ENCODE measurements around the gene MDH2.
"Not testable (repeated sequence)": the region's sequence is repeated elsewhere in the genome, so short reads cannot be mapped to it uniquely, and the experiment has no call there.

Gene MDH2

DNA sequence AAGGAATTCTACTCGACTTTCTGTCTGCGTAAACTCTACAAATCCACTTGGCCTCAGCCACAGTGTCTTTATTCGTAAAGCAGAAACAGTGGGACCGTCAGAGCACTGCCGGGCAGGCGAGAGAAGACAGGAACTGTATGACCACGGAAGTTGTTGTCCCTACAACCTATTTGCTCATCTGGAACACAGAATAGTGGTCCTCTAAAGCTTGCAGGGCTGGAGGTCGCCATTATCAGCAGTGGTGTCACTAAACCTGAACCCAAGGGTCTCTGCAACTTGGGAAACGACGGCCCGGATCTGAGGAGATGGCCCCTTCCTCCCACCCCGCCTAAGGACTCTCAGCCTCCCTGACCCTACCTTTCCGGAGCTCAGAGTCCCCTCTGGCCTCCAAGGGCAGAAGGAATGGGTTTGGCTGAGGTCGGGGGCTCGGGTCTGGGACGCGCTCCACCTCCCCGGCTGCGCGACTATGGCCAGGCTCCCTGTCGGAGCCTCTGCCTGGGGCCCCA is 548 bp upstream of the MDH2 start:
- no peak for DNase-seq (ENCODE audit: low read depth in 2 of 2)

- DNase-seq (ENCODE audit: low read depth in 2 of 2), result no peak
These were observed 722 bp downstream of the MDH2 start for GRCh38 chr7:76048668-76048988.

DNA sequence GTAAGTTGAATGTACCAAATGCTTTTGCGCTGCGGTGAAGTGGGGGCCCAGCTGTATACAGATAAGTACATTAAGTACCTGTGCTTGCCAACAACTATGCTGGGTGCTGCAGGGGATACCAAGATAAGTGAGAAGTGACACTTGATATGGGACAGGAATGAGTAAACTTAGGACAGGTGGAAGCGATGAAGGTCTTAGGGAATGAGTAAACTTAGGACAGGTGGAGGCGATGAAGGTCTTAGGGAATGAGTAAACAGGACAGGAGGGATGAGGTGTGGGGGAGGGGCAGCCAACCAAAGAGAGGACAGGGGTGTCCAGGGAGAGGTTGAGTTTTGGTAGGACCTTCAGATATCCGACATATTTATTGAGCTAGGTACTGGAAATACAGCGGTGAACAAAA is 1.4 kb downstream of the MDH2 start:
- no peak for DNase-seq (ENCODE audit: low read depth in 2 of 2)

DNA sequence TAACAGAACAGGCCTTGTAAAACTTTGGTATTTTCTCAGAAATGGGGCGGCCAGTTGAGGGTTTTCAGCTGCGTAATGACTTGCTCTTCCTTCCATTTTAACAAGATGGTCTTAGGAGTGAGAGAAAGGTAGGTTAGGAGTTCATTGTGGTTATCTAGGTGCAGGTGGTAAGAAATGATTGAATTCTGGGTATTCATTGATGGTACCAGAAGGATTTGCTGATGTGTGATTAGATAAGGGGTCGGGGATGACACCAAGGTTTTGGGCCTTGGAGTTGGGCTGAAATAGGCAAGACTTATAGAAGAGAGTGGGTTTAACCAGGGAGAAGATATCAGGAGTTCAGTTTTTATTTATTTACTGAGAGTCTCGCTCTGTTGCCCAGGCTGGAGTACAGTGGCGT is 2.6 kb downstream of the MDH2 start:
- DNase-seq (ENCODE audit: low read depth in 2 of 2), result no peak

DNA sequence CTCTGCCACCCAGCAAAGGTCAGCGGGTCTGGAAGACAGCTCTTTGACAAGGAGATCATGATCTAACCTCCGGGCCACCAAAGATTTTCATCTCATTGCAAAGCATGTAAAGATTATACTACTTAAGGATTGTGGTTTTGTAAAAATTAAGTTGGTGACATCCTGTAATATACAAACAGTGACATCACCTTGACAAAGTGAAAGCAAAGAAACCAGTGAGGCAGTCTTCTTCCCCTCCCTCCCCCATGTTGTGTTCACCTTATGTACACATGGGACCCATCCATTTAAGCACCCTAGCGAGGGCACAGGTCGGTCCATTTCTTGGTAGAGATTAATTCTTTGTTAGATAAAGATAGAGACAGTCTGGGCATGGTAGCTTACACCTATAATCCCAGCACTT is 3.9 kb downstream of the MDH2 start:
- DNase-seq (ENCODE audit: low read depth in 2 of 2), result no peak

DNA sequence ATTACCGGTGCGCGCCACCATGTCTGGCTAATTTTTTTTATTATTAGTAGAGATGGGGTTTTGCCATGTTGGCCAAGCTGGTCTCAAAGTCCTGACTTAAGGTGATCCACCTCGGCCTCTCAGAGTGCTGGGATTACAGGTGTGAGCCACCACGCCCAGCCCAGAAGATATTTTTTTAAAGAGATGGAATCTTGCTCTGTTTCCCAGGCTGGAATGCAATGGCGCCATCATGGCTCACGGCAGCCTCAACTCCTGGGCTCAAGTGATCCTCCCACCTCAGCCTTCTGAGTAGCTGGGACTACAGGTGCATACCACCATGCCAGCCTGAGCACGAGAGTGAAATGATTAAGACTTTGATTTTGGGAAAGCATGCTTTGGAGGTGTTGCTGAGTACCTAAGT is 4.8 kb downstream of the MDH2 start:
- not testable (repeated sequence) for DNase-seq (ENCODE audit: low read depth in 2 of 2)

GRCh38 chr7:76053461-76053860 is 5.6 kb downstream of the MDH2 start:
- no peak for DNase-seq (ENCODE audit: low read depth in 2 of 2)

DNA sequence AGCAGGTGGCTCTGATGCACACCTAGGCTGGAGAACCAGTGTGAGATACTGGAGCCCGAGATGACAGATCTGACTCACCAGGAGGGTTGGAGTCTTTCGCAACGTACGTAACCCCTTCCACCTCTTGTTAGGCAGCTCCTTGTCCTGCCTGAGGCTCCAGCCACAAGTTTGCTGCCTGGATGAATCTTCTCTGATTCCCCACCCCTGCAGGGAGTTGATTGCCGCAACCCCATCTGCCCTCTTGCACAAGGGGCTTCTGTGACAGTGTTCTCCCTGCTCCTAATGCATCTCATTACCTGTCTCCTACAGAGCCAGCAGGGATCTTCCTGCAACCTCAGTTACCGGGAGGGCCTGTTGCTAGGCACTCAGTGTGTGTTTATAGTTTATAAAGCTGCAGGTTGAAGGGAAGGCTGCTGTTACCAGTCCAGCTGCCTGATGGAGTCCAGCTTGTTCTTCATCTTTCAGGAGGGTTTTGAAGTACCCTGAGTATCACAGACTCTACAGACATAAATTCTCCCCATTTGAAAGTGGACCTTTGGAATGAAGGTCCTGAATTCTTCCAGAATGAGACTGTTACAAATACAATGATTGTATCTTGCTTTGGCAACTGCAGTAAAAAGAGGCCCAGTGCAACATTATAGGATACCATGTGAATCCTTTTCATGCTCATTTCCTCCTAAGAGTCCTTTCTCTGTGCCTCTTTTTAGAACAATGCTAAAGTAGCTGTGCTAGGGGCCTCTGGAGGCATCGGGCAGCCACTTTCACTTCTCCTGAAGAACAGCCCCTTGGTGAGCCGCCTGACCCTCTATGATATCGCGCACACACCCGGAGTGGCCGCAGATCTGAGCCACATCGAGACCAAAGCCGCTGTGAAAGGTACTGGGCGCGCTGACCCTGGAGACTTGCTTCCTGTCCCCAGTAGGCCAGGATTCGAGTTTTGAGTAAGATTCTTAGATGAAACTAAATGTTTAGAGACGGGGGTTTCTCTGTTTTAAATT is 6.5 kb downstream of the MDH2 start:
- DNase-seq (ENCODE audit: low read depth in 2 of 2), result no peak

DNA sequence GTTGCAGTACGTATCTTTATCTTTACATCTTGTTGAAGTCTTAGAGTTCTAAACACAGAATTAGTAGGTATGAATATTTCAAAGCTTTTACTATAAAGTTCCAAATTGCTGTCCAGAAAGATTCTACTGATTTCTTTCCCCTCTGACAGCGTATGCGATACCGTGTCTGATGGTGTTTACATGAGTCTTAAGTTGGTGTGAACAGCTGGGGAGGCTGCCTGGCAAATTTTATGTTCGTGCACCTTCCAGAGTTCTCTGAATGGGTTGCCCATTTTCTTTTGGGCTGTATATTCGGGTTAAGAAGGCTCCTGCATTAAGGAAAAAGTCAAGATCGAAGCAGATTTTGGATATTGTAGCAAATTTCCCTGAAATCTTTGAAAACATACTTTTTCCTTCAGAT is 8.3 kb downstream of the MDH2 start:
- DNase-seq (ENCODE audit: low read depth in 2 of 2), result no peak

- DNase-seq (ENCODE audit: low read depth in 2 of 2), result no peak
These were observed 9.4 kb downstream of the MDH2 start for GRCh38 chr7:76057103-76057812.

- DNase-seq (ENCODE audit: low read depth in 2 of 2), result no peak
These were observed 9.9 kb downstream of the MDH2 start for GRCh38 chr7:76057813-76058145.

- not testable (repeated sequence) for DNase-seq (ENCODE audit: low read depth in 2 of 2)
These were observed 10.8 kb downstream of the MDH2 start for GRCh38 chr7:76058745-76059144.

GRCh38 chr7:76060842-76061241 is 12.9 kb downstream of the MDH2 start:
- no peak for DNase-seq (ENCODE audit: low read depth in 2 of 2)

- no peak for DNase-seq (ENCODE audit: low read depth in 2 of 2)
These were observed 14.3 kb downstream of the MDH2 start for GRCh38 chr7:76062254-76062653.

DNA sequence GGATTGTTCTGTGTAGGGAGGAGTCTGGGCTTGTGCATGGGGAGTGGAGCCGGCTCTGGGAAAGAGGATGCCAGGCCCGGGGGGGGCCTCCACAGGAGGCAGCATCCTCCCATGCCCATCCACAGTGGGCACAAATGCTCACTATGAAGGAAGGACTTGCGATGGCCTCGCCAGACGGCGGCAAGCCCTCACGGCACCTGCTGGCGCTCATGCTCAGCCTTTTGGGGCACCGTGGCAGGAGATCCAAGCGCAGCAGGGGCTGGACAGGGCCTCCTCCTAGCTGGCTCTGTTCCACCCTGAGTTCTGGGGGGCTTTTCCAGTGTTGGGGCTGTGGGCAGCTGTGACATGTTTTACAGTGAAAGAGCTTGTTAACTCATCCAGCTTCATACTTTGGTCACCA is 15.2 kb downstream of the MDH2 start:
- no peak for DNase-seq (ENCODE audit: low read depth in 2 of 2)

DNA sequence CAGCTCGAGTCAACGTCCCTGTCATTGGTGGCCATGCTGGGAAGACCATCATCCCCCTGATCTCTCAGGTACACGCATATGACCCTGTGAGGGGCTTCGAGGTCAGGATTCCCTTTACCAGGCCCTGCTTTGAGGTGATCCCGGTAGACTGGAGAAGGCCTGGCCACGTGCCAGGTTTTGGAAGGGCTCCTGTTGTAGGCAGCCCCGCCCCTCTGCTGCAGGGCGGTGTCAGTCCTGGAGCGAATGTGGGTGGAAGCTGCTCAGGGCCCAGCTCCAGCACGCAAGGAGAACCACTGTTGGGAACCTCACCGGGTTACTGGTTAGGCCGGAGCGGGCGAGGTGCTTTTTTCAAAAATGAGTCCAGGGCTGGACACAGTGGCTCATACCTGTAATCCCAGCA is 15.6 kb downstream of the MDH2 start:
- no peak for DNase-seq (ENCODE audit: low read depth in 2 of 2)

GRCh38 chr7:76064208-76064970 is 16.5 kb downstream of the MDH2 start:
- no peak for DNase-seq (ENCODE audit: low read depth in 2 of 2)

DNA sequence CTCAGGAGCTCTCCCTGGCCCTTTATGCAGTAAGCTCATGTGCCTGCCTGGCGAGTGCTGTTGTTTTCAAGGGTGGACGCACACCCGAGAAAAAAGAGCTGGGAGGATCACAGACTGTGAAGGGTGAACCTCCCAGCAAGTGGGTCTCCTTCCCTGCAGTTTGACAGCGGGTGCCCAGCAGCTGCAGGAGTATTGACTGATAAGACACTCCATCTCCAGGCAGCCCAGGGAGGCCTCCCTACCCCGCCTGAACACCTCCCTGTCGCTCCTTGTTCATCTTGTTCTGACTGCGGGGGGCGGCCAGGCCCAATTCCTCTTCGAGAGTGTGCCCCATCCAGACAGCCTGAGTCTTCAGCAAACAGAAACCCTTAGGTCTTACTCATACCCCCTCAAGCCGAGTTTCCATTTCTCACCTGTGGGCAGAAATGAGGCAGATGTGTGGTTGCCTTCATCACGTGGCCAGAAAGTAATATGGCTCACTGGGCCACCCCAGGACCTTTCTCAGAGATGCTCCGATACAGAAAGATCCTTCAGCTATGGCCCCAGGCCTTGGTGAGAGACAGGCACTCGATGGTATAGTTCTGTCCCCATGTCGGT is 17.2 kb downstream of the MDH2 start:
- DNase-seq (ENCODE audit: low read depth in 2 of 2), result no peak

GRCh38 chr7:76066716-76067503 is 19.0 kb downstream of the MDH2 start:
- no peak for DNase-seq (ENCODE audit: low read depth in 2 of 2)

GRCh38 chr7:76069238-76069638 is 21.3 kb downstream of the MDH2 start:
- no peak for DNase-seq (ENCODE audit: low read depth in 2 of 2)

All from activated CD4-positive, alpha-beta T cell treated with anti-CD3 and anti-CD28 coated beads for 24 hours (primary cell).